Caco-2 (cell line): ENCODE data around the gene SYNGR1. TPM values are rescaled to one million over a fixed set of nuclear protein-coding genes. Genes with fewer than 3 reads are reported as not detected.

ENCODE experiments used
- BruUV-seq: library from RNA; stranded (reverse); fragments of 400-500 nt; replicated peaks from 2 replicates; lab custom pipeline; 2021; lab: Mats Ljungman, UMichigan
- CTCF ChIA-PET: fragments of 300-600 bp; sonication (Branson Sonifier 250); formaldehyde crosslinking; loops from one replicate; lab custom pipeline; 2022; ENCODE audit warnings: antibody characterized with exemption; lab: Charles Lee
- POLR2A ChIA-PET: fragments of 300-600 bp; sonication (Branson Sonifier 250); formaldehyde crosslinking; loops from one replicate; lab custom pipeline; 2022; ENCODE audit warnings: antibody characterized with exemption; lab: Charles Lee
- DNase-seq, 2 experiments: peaks; one replicate each; pipeline versions ENCODE4 v3.0.0 to v3.0.0-alpha.2; 2020 to 2022
- H3K27me3 ChIP-seq: replicated peaks from 2 replicates; pipeline ENCODE4 v1.6.0; 2011; ENCODE audit warnings: low read length; ENCODE audit not compliant: control insufficient read depth, insufficient read depth
- H3K36me3 ChIP-seq: 2 replicates; pipeline ENCODE4 v1.5.1; 2011; ENCODE audit warnings: low read length; ENCODE audit not compliant: control insufficient read depth, insufficient read depth
- H3K4me1 ChIP-seq: fragments of 250-450 bp; sonication (Bioruptor Pico); 2 replicates; pipeline ENCODE4 v1.5.1; 2020; ENCODE audit warnings: mild to moderate bottlenecking
- H3K4me3 ChIP-seq: 2 replicates; pipeline ENCODE4 v1.5.1; 2011; ENCODE audit warnings: low read depth, mild to moderate bottlenecking, control low read depth, low read length
- H3K9me3 ChIP-seq: fragments of 250-450 bp; sonication (Bioruptor Pico); 2 replicates; pipeline ENCODE4 v1.5.1; 2020; ENCODE audit warnings: mild to moderate bottlenecking, moderate library complexity
- H3K27ac Mint-ChIP-seq: one replicate; pipeline ENCODE4 v1.8.0; 2022; ENCODE audit warnings: mixed read lengths; ENCODE audit not compliant: unreplicated experiment
- H3K27me3 Mint-ChIP-seq: one replicate; pipeline ENCODE4 v1.8.0; 2022; ENCODE audit warnings: mixed read lengths; ENCODE audit not compliant: insufficient read depth, unreplicated experiment
- H3K36me3 Mint-ChIP-seq: one replicate; pipeline ENCODE4 v1.8.0; 2022; ENCODE audit warnings: mild to moderate bottlenecking, mixed read lengths; ENCODE audit not compliant: insufficient read depth, unreplicated experiment
- H3K4me1 Mint-ChIP-seq: one replicate; pipeline ENCODE4 v1.8.0; 2022; ENCODE audit warnings: low read depth, mixed read lengths; ENCODE audit not compliant: unreplicated experiment
- H3K4me3 Mint-ChIP-seq: one replicate; pipeline ENCODE4 v1.8.0; 2022; ENCODE audit warnings: mild to moderate bottlenecking, moderate library complexity, mixed read lengths; ENCODE audit not compliant: unreplicated experiment
- H3K9me3 Mint-ChIP-seq: one replicate; pipeline ENCODE4 v1.8.0; 2022; ENCODE audit warnings: mixed read lengths; ENCODE audit not compliant: unreplicated experiment
- CTCF ChIP-seq, 2 experiments: fragments of 200-600 bp in 1 of 2; IDR thresholded peaks; 1 replicate in 1 of 2; 2 replicates in 1 of 2; pipeline versions ENCODE4 v1.5.1 to v1.8.0; 2011 to 2022; ENCODE audit warnings: antibody characterized with exemption in 1 of 2, control low read depth in 1 of 2, inconsistent platforms in 1 of 2, low read depth in 1 of 2, low read length in 1 of 2, mild to moderate bottlenecking in 1 of 2, moderate library complexity in 1 of 2; ENCODE audit not compliant: insufficient read depth in 1 of 2, severe bottlenecking in 1 of 2, unreplicated experiment in 1 of 2
- intact Hi-C: fragments of 100-400 bp; cut with micrococcal nuclease; formaldehyde crosslinking; loops from one replicate; pipeline ENCODE4 v1.10.0; 2022; ENCODE audit not compliant: unreplicated experiment
- total RNA-seq: library from RNA; stranded (reverse); gene quantifications from 2 replicates; pipeline ENCODE4 v1.2.3, GENCODE V29; 2022

Gene SYNGR1
- total RNA-seq, 1 experiment from 2014 or later = 20.2 TPM

- no peak for DNase-seq
- Histone ChIP-seq H3K36me3 (no peaks in the 10 kb centered on the region), H3K9me3 (no peaks in the 10 kb centered on the region), H3K4me1 (peaks cover 19% of the 10 kb centered on the region), H3K4me3 (no peak overlapping the region), H3K27me3 (no peaks in the 10 kb centered on the region)
- intact Hi-C loops = no loop called here
- Mint-ChIP-seq H3K27ac (peak overlapping the region; percentile 24), H3K27me3 (no peaks in the 10 kb centered on the region), H3K4me3 (no peak overlapping the region), H3K4me1 (peaks cover 35% of the 10 kb centered on the region), H3K36me3 (peaks cover 6% of the 10 kb centered on the region), H3K9me3 (no peaks in the 10 kb centered on the region)
- TF ChIP-seq CTCF (IDR thresholded peaks at IDR 0.05; ENCODE audit: insufficient read depth in 1 of 2, low read depth in 1 of 2, low read length in 1 of 2, severe bottlenecking in 1 of 2, unreplicated experiment in 1 of 2) = no peak
- BruUV-seq = no TSS peak
- POLR2A ChIA-PET = interaction anchor here (0.5 kb wide), 1 partner anchor 116 kb away, joined by 3 read pairs; no protein-coding TSS in a partner anchor
- CTCF ChIA-PET = interaction anchor here (1.0 kb wide), 1 partner anchor 20 kb away, joined by 4 read pairs; no protein-coding TSS in a partner anchor
Observed at GRCh38 chr22:39363751-39364515, 14.1 kb downstream of the SYNGR1 start.

GRCh38 chr22:39364714-39365491 is 15.1 kb downstream of the SYNGR1 start:
- Histone ChIP-seq H3K36me3 (no peaks in the 10 kb centered on the region), H3K27me3 (no peaks in the 10 kb centered on the region), H3K4me1 (peaks cover 19% of the 10 kb centered on the region), H3K9me3 (no peaks in the 10 kb centered on the region), H3K4me3 (no peak overlapping the region)
- peak overlapping the region; percentile 24 for H3K27ac Mint-ChIP-seq
- no peaks in the 10 kb centered on the region for H3K27me3 Mint-ChIP-seq
- H3K9me3 Mint-ChIP-seq = no peaks in the 10 kb centered on the region
- peaks cover 33% of the 10 kb centered on the region for H3K4me1 Mint-ChIP-seq
- CTCF ChIA-PET = no interaction called here
- no peak for DNase-seq
- H3K36me3 Mint-ChIP-seq = peaks cover 6% of the 10 kb centered on the region
- no peak for TF ChIP-seq CTCF (IDR thresholded peaks at IDR 0.05; ENCODE audit: insufficient read depth in 1 of 2, low read depth in 1 of 2, low read length in 1 of 2, severe bottlenecking in 1 of 2, unreplicated experiment in 1 of 2)
- intact Hi-C loops = no loop called here
- no TSS peak for BruUV-seq
- POLR2A ChIA-PET = no interaction called here
- no peak overlapping the region for H3K4me3 Mint-ChIP-seq

GRCh38 chr22:39365492-39365780 is 15.6 kb downstream of the SYNGR1 start:
- BruUV-seq = no TSS peak
- no peaks in the 10 kb centered on the region for H3K36me3 ChIP-seq
- H3K36me3 Mint-ChIP-seq = peaks cover 6% of the 10 kb centered on the region
- ChIA-PET POLR2A (no interaction called here), CTCF (no interaction called here)
- intact Hi-C loops = no loop called here
- no peak for TF ChIP-seq CTCF (IDR thresholded peaks at IDR 0.05; ENCODE audit: insufficient read depth in 1 of 2, low read depth in 1 of 2, low read length in 1 of 2, severe bottlenecking in 1 of 2, unreplicated experiment in 1 of 2)
- H3K4me3 Mint-ChIP-seq = no peak overlapping the region
- no peaks in the 10 kb centered on the region for H3K27me3 ChIP-seq
- no peaks in the 10 kb centered on the region for H3K9me3 Mint-ChIP-seq
- no peaks in the 10 kb centered on the region for H3K27me3 Mint-ChIP-seq
- H3K4me1 ChIP-seq = peaks cover 17% of the 10 kb centered on the region
- no peak overlapping the region for H3K27ac Mint-ChIP-seq
- H3K4me3 ChIP-seq = no peak overlapping the region
- no peak for DNase-seq
- peaks cover 27% of the 10 kb centered on the region for H3K4me1 Mint-ChIP-seq
- H3K9me3 ChIP-seq = no peaks in the 10 kb centered on the region
